Activated CD4-positive, alpha-beta T cell treated with anti-CD3 and anti-CD28 coated beads for 1 hour (primary cell): Measurements from ENCODE around the gene MVK.
A peak's percentile ranks its signal among the peaks of the same experiment; 100 is the strongest.

Source experiments
- DNase-seq: peaks from one replicate; pipeline ENCODE4 v3.0.0-alpha.2; 2020

MVK gene

GRCh38 chr12:109573029-109573913 lies at the start of gene MVK, which contains the start of gene MMAB:
TSS of gene MVK (plus strand) at chr12:109573794. CDS start at chr12:109574823, 1,029 bp downstream.
TSS of gene MMAB (minus strand) at chr12:109573504. CDS start at chr12:109573480, 24 bp downstream.
- peak; percentile 96 for DNase-seq

DNA sequence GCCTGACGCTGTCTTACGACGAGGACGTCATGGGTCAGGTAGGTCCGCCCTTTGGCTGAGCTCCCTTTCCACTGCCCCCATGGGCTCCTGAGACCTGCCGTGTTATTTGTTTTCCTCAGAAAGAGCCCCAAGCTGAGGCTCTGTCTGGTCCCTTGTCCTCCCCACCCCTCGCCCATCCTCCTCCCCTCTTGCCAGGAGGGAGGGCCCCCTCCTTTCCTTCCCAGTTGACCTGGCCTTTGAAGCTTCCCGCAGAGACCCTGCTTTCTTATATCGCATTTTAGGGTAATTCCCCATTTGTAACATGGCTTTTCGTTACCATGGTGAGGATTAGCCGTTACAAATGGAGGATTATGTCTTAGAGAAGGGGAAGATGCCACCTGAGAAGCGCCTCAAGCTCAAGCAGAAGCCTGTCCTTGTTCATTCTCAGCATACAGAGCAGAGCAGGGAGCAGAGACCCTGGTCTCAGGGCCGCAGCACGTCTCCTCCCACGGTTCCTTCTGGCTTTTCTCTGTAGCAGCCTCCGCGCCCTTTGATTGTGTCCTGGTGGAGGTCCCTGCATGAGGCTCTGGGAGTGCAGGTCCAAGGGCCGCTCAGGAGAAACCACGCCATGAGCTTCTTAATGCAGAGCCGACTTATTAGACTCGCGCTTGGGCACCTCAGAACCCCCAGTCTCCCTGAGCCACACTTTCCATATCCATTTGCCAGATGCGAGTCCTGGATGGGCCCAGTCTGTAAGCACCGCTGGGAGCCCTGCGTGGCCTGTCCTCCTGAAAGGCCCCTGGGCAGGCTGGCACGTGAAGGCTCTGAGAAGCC lies 48.9 kb upstream of the MVK start:
- DNase-seq, result no peak

DNA sequence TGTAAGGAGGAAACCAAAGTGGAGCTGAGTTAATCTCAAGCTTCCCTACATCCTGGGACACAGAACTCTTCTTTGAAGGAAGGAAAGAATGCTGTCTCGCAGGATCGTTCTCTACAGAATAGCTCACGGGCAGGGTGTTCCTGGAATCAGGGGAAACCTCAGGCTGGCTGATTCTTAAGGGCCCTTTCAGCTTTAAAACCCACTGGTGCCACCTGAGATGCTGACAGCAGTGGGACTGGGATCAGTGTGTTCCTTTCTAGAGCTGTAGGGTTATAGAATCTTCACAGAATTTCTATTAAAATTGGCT lies 48.4 kb upstream of the MVK start:
- no peak for DNase-seq

DNA sequence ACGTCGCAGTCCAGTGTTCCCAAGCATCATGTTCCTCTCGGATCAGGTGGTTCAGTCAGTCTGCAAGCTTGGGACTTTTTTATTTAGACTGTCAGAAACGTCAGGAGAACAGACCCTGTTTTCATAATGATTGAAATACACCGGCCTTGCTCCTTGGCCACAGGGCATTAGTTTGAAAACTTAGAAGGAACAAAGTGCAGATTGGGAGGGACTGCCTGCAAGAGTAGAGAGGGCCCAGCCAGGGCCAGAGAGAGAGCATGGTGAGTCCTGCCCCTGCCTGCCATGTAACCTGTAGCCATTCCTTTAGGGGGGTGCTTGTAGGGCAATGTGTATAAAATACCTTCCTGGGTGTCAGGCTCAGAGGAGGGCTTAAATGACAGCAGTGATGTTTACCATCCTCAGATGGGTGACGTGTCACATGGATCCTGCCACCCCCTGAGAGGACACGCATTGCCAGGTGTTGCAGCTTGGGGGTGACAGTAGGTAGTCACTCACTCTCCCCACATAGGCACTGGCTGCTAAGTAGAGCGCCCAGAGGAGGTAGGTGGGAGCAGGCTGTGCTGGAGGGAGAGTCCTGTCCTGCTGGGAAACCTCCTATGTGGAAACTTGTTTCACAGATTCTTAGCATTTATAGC lies 46.0 kb upstream of the MVK start:
- no peak for DNase-seq

GRCh38 chr12:109529691-109530640 lies 43.6 kb upstream of the MVK start:
- no peak for DNase-seq

GRCh38 chr12:109531411-109531810 lies 42.2 kb upstream of the MVK start:
- no peak for DNase-seq

- no peak for DNase-seq
Observed at GRCh38 chr12:109532721-109533486, 40.7 kb upstream of the MVK start.

GRCh38 chr12:109533487-109533740 lies 40.2 kb upstream of the MVK start:
- DNase-seq, result no peak

DNA sequence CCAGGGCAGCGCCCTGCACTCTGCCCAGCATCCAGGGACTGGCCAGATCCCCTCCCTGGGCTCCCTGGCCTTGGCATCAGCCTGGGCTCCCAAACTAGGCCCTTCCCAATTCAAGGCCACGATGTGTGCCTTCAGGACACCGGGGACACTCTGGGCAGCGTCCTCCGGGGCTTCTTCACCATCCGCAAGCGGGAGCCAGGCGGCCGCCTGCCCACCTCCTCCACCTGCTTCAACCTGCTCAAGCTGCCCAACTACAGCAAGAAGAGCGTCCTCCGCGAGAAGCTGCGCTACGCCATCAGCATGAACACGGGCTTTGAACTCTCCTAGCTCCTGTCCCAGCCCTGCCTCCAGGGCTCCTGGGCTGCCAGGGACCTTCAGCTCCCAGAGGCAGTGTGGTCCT lies 39.1 kb upstream of the MVK start:
- no peak for DNase-seq

DNA sequence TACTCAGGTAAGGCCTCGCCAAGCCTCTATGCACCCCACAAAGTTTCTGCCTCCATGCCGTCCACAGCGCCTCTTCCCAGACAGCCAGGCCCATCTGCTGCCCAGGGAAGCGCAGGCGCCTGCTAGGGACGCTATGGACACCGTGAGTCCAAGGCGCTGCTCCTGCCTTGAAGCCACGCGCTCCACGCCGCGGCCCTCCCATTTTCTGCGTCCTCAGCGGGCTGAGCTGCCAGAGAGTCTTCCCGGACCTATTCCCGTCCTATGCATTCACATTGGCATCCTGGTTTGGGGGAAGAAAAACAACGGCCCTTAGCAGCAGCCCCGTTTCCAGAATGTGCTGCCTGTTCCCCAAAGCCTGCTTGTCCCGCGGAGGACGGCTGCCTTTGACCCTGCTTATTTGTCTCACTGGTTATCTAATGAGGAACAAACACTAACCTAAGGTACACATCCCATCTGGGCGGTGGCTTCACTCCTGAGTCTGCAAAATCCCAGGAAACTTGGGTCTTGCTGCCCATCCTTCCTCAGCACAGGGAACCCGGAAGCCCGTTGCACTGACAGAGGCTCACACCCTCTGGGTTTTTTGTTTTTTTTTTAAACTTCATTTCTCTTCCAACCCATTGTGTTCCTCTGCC lies 38.2 kb upstream of the MVK start:
- no peak for DNase-seq

GRCh38 chr12:109535863-109536250 lies 37.7 kb upstream of the MVK start:
- DNase-seq, result no peak

DNA sequence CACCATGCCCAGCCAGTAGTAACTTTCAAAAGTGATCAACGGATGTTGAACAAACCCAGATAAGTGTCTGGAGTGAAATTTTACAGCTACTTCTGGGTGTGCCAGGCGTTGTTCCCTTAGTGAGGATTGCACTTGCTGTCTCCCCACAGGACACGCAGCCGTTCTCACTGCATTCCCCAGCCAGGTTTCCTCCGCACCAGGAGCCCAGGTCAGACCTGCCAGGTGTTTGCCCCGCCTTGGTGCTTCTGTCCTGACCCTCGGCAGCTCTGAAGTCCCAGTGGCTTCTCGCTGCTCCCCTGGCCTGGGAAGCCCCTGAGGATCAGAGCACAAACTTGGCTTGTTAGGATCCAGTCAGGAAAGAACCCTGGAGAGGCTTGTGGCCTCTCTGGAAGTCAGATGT lies 36.5 kb upstream of the MVK start:
- DNase-seq, result no peak

DNA sequence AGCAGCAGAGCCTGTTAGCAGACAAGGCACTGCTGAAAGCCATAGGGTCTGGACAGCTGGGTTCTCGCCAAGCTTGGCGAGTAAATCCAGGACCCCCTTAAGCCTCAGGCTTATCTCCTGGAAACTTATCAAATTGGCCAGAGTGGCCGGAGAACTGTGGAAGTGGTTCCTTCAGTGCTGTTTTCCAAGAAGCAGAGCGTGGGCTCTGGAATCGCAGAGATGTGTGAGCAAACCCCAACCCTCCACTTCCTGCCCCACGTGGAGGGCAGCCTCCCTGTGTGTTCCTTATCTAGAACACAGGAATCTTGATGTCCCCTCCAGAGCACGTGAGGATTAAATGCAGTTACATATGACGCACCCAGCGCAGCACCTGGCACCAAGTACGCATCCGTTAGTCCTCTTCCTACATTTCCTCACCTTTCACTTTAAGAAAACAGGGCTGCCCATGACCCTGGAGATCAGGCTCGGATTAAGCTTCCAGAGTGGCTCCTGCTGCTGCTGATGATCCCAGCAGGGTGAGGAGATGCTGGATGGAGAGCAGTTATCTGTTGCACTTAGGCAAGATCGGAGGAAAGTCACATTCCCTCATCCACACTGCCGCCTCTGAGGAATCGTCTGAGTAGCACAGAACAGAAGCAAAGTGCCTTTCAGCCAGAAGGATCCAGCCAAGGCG lies 35.3 kb upstream of the MVK start:
- no peak for DNase-seq

DNA sequence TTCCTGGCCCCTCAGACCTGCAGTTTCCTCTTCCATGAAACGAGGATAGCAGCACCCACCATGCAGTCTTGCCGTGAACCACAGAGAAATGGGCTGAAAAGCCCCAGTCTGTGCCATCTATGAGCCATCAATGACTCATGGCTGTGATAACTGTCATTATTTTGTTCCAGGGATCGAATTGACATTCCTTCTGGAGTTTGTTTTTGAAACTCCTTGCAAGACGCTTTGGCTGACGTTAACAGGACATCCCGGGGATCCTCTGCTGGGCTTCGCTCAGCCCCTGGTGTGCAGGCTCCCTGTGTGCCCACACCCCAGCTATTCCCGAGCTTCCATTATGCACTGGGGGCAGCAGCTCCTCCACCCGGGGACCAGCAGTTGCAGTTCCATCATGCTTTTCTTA lies 34.1 kb upstream of the MVK start:
- no peak for DNase-seq

DNA sequence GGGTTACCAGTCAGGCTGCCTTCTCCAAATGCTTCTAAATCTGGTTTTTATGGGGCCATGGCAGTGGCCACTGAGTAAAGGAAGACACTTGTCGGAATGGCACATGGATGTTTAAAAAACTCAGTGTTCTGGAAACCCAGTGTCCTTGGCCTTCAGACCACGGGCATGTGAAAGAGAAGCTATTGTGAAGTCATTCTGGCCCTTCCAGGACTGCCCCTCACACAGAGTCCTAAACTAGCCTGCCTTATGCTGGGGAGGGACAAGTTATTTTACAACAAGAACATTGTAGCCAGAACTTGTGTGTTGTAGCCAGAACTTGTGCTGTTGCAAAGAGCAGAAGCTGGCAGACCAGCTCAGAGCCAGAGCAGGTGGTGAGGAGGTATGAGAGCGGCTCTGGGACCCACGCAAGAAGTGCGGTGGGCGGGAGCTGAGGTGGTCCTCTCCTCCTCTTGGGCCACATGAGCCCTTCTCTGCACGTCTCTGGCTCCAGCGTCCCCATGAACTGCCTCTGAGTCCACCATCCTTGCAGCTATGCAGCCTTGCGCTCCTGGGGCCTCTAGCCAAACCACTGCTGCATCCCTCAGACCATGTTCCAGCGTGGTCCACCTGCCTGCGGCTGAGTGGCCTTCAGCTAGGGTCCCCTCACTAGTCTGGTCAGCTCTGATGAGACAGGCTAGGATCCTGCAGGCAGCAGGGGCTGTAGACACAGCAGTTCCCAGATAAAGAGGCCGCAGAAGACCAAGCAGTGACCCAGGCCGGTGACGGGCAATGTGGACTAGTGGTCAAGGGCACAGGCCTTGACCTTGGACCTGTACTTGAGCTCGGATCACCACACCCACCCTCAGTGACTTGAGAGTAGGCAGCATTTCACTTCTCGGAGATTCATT lies 32.8 kb upstream of the MVK start:
- DNase-seq, result no peak

DNA sequence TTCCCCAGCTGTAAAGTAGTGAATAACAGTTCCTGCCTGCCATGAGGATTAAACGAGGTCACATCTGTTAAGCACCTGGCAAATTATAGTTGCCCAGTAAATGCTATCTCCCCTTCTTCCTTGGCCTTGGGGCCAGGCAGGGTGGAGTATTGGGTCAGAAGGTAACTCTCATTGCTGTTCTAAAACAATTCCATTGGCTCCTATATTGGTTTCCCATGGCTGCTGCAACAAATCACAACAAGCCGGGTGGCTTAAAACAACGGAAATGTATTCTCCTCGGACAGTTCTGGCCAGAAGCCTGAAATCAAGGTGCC lies 32.2 kb upstream of the MVK start:
- no peak for DNase-seq

GRCh38 chr12:109542014-109542413 lies 31.6 kb upstream of the MVK start:
- no peak for DNase-seq

- no peak for DNase-seq
Observed at GRCh38 chr12:109542876-109543275, 30.7 kb upstream of the MVK start.

DNA sequence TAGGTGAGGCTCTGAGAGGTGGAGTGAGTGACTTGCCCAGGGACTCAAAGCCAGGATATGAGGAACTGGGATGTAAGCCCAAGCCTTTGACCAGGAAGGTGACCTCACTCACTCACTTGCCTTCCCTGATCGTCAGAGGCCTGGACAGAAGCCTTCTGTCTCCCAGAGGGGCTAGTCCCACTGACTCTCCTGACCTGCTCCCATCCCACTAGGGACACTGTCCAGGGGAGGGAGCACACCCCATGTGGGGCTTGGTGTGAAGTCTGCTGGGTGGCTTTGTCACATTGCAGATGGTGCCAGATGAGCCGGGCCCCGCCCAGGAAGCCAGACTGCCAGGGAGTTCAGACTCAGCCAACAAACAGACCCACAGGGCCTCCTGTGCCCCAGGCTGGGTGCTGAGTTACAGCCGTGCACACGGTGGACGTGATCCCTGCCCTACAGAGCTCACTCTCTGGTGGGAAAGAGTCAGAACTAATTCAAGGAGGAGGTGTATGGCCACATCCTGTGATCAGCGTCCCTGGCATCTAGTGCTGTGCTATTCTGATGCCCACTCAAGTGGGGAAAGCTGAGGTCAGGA lies 28.6 kb upstream of the MVK start:
- no peak for DNase-seq

GRCh38 chr12:109545826-109546225 lies 27.8 kb upstream of the MVK start:
- DNase-seq, result no peak
